MCF 10A (cell line): ENCODE measurements around the gene DSC2. TPM values are rescaled to one million over a fixed set of nuclear protein-coding genes. Genes with fewer than 3 reads are reported as not detected.

Experiments used
- BruUV-seq: library from RNA; stranded (reverse); fragments of 400-500 nt; replicated peaks from 2 replicates; lab custom pipeline; 2021; lab: Mats Ljungman, UMichigan
- CTCF ChIA-PET: fragments of 300-600 bp; sonication (Branson Sonifier 250); formaldehyde crosslinking; extraction: SDS; loops from one replicate; lab custom pipeline; 2021; ENCODE audit warnings: antibody characterized with exemption, inconsistent platforms; lab: Yijun Ruan, JAX
- POLR2A ChIA-PET: fragments of 300-600, 350-650 bp; sonication (Branson Sonifier 250); formaldehyde crosslinking; extraction: SDS; loops from one replicate; lab custom pipeline; 2020; ENCODE audit warnings: antibody characterized with exemption, inconsistent platforms; lab: Yijun Ruan, JAX
- DNase-seq: peaks from one replicate; pipeline ENCODE4 v3.0.0-alpha.2; 2018; ENCODE audit not compliant: unreplicated experiment
- H3K27ac Mint-ChIP-seq: one replicate; pipeline ENCODE4 v1.8.0; 2022; ENCODE audit warnings: mild to moderate bottlenecking, low read depth, mixed read lengths; ENCODE audit not compliant: unreplicated experiment
- H3K27me3 Mint-ChIP-seq: one replicate; pipeline ENCODE4 v1.8.0; 2022; ENCODE audit warnings: mixed read lengths; ENCODE audit not compliant: insufficient read depth, unreplicated experiment
- H3K36me3 Mint-ChIP-seq: one replicate; pipeline ENCODE4 v1.8.0; 2022; ENCODE audit warnings: mild to moderate bottlenecking, moderate library complexity, mixed read lengths; ENCODE audit not compliant: insufficient read depth, unreplicated experiment
- H3K4me1 Mint-ChIP-seq: one replicate; pipeline ENCODE4 v1.8.0; 2022; ENCODE audit warnings: mixed read lengths; ENCODE audit not compliant: insufficient read depth, unreplicated experiment
- H3K4me3 Mint-ChIP-seq: one replicate; pipeline ENCODE4 v1.8.0; 2022; ENCODE audit warnings: mild to moderate bottlenecking, moderate library complexity, mixed read lengths; ENCODE audit not compliant: unreplicated experiment
- H3K9me3 Mint-ChIP-seq: one replicate; pipeline ENCODE4 v1.8.0; 2022; ENCODE audit warnings: mixed read lengths; ENCODE audit not compliant: unreplicated experiment
- CTCF ChIP-seq: fragments of 200-600 bp; IDR thresholded peaks from one replicate; pipeline ENCODE4 v1.8.0; 2022; ENCODE audit warnings: antibody characterized with exemption, mild to moderate bottlenecking; ENCODE audit not compliant: unreplicated experiment
- intact Hi-C: fragments of 100-400 bp; cut with micrococcal nuclease; formaldehyde crosslinking; loops from 2 replicates; pipeline ENCODE4 v1.14.1; 2022
- total RNA-seq: library from RNA; stranded (reverse); gene quantifications from 2 replicates; pipeline ENCODE4 v1.2.3, GENCODE V29; 2022

Gene DSC2
- total RNA-seq, 1 experiment from 2014 or later = 11.3 TPM

GRCh38 chr18:31099450-31100230, 2.6 kb downstream of the DSC2 start:
- no peaks in the 10 kb centered on the region for H3K9me3 Mint-ChIP-seq
- peak overlapping the region; percentile 81 for H3K27ac Mint-ChIP-seq
- intact Hi-C loops = loop anchor here (2.0 to 10.0 kb wide), 4 partner anchors 57 to 325 kb away; partner anchors contain the start of gene DSC3
- H3K36me3 Mint-ChIP-seq = no peaks in the 10 kb centered on the region
- no TSS peak for BruUV-seq
- peaks cover 30% of the 10 kb centered on the region for H3K4me1 Mint-ChIP-seq
- DNase-seq = peak; percentile 2
- ChIA-PET CTCF (interaction anchor here (0.5 to 1.2 kb wide), 6 partner anchors 55 to 355 kb away, joined by 3 to 6 read pairs (median 3); no protein-coding TSS in a partner anchor), POLR2A (interaction anchor here (0.6 to 9.4 kb wide), 30 partner anchors 11 to 410 kb away, joined by 3 to 221 read pairs (median 4); partner anchors contain the start of genes DSC1, DSC3 and DSG3)
- peak overlapping the region; percentile 82 for H3K4me3 Mint-ChIP-seq
- TF ChIP-seq CTCF = no peak
- no peaks in the 10 kb centered on the region for H3K27me3 Mint-ChIP-seq

- Mint-ChIP-seq H3K27ac (no peak overlapping the region), H3K36me3 (no peaks in the 10 kb centered on the region), H3K4me1 (peaks cover 30% of the 10 kb centered on the region), H3K9me3 (no peaks in the 10 kb centered on the region), H3K4me3 (peak overlapping the region; percentile 82), H3K27me3 (no peaks in the 10 kb centered on the region)
- no peak for TF ChIP-seq CTCF
- ChIA-PET CTCF (interaction anchor here (0.7 to 1.0 kb wide), 3 partner anchors 55 to 145 kb away, joined by 3 read pairs; partner anchors contain the start of gene DSC3), POLR2A (interaction anchor here (0.6 to 9.4 kb wide), 12 partner anchors 19 to 414 kb away, joined by 3 to 221 read pairs (median 6); partner anchors contain the start of gene DSC3)
- BruUV-seq = no TSS peak
- intact Hi-C loops = no loop called here
- no peak for DNase-seq
These were observed 3.3 kb downstream of the DSC2 start for GRCh38 chr18:31098878-31099277.

GRCh38 chr18:31097666-31098065, 4.6 kb downstream of the DSC2 start:
- peak; percentile 6 for DNase-seq
- intact Hi-C loops = no loop called here
- no TSS peak for BruUV-seq
- no peak overlapping the region for H3K27ac Mint-ChIP-seq
- TF ChIP-seq CTCF = no peak
- ChIA-PET CTCF (interaction anchor here (0.7 kb wide), 2 partner anchors 116 to 811 kb away, joined by 3 to 4 read pairs; no protein-coding TSS in a partner anchor), POLR2A (interaction anchor here (0.6 to 9.4 kb wide), 10 partner anchors 57 to 998 kb away, joined by 3 to 221 read pairs (median 4); partner anchors contain the start of gene DSC3)
- no peaks in the 10 kb centered on the region for H3K36me3 Mint-ChIP-seq
- no peaks in the 10 kb centered on the region for H3K27me3 Mint-ChIP-seq
- no peak overlapping the region for H3K4me3 Mint-ChIP-seq
- peaks cover 20% of the 10 kb centered on the region for H3K4me1 Mint-ChIP-seq
- H3K9me3 Mint-ChIP-seq = no peaks in the 10 kb centered on the region

GRCh38 chr18:31093880-31094279, 8.3 kb downstream of the DSC2 start:
- ChIA-PET POLR2A (interaction anchor here (1.3 kb wide), 1 partner anchor 51 kb away, joined by 3 read pairs; the partner anchor contains the start of gene DSC3), CTCF (no interaction called here)
- intact Hi-C loops = no loop called here
- no peak overlapping the region for H3K4me3 Mint-ChIP-seq
- TF ChIP-seq CTCF = no peak
- peaks cover 3% of the 10 kb centered on the region for H3K4me1 Mint-ChIP-seq
- no TSS peak for BruUV-seq
- peaks cover 10% of the 10 kb centered on the region for H3K36me3 Mint-ChIP-seq
- H3K9me3 Mint-ChIP-seq = no peaks in the 10 kb centered on the region
- no peaks in the 10 kb centered on the region for H3K27me3 Mint-ChIP-seq
- H3K27ac Mint-ChIP-seq = no peak overlapping the region
- no peak for DNase-seq
